Stomach smooth muscle (tissue), 2 donors: ENCODE measurements around the gene PPP1R15B.

Source experiments
- H3K27ac ChIP-seq: one replicate; pipeline ENCODE4 v1.7.0; 2013; ENCODE audit warnings: mild to moderate bottlenecking, low read length, inconsistent platforms
- H3K27me3 ChIP-seq, 2 donors: one replicate each; pipeline ENCODE4 v1.7.0; 2013; ENCODE audit warnings: low read length in 2 of 2; ENCODE audit not compliant: insufficient read depth in 2 of 2, control insufficient read depth in 1 of 2
- H3K36me3 ChIP-seq, 2 donors: one replicate each; pipeline ENCODE4 v1.7.0; 2013; ENCODE audit warnings: low read length in 2 of 2; ENCODE audit not compliant: control insufficient read depth in 2 of 2, insufficient read depth in 2 of 2
- H3K4me1 ChIP-seq: one replicate; pipeline ENCODE4 v1.7.0; 2013; ENCODE audit warnings: low read length; ENCODE audit not compliant: control insufficient read depth, insufficient read depth
- H3K4me3 ChIP-seq, 2 donors: one replicate each; pipeline ENCODE4 v1.7.0; 2013; ENCODE audit warnings: low read length in 2 of 2
- H3K9ac ChIP-seq, 2 donors: one replicate each; pipeline ENCODE4 v1.7.0; 2013; ENCODE audit warnings: low read length in 2 of 2, mild to moderate bottlenecking in 1 of 2
- H3K9me3 ChIP-seq, 2 donors: one replicate each; pipeline ENCODE4 v1.7.0; 2013; ENCODE audit warnings: low read length in 2 of 2; ENCODE audit not compliant: control insufficient read depth in 2 of 2
- donor health status: healthy.
- donor health status: Pancreatic carcinoma.

Gene PPP1R15B

DNA sequence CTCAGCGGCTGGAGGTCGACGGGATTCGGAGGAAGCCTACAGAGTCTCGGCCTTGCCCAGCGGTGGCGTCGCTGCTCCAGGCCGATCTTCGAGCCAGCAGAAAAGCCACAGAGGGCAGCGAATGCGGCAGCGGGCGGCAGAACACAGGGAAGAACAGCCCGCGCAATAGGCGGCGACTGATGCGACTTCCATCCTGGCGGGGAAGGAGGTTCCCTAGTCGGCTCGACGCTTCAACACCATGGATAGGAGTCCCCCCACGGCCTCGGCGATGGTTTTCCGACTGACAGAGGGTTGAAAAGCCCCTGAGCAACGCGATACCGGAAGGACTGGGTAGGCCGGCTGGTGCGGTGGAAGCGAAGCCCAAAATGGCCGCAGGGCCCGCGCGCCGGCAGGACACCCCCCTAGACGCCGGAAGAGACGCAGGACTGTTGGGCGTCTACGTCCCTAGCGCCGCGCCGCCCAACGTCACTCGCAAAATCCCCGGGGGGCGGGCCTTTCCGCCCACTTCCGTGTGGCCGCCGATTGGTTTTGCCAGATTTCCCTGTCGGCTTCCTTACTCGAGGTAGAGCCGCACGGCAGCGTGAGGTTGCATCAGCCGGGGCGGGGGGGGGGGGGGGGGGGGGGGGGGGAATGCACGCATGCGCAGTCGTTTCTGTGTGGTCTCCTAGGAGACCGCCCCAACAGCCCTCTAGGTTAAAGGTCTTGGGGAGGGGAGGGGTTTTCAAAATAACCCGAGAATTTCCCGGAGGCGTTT is at the start of gene PPP1R15B:
Gene PPP1R15B (minus strand): TSS at position 367 of the 754 bp plus-strand sequence. CDS start 406 bp downstream, outside the sequence.
- Histone ChIP-seq H3K9me3 (no peaks in the 10 kb centered on the region), H3K27ac (peak within 1 kb of the TSS; percentile 99), H3K36me3 (no peaks in the 10 kb centered on the region), H3K4me1 (no peaks in the 10 kb centered on the region), H3K27me3 (no peaks in the 10 kb centered on the region), H3K4me3 (peak within 1 kb of the TSS; percentile 97 to 99), H3K9ac (peak within 1 kb of the TSS; percentile 100)

DNA sequence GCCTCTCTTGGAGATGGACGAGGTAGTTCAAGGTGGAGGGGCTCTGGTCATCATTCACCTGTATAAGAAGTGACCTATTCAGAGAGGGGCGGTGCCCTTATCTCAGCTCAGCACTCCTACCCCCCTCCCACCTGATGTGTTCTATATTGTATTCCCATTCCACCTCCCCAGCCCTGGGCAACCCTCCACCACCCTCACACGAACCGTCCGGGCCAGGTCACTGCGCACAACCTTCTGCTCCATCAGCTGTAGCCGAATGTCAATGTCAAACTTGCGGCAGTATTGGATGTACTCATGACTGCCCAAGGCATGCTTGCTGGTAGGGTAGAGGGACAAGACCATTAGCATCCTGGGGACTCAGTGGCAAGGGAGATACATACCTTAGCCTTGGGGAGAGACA is 48.7 kb upstream of the PPP1R15B start:
- Histone ChIP-seq H3K27ac (no peak overlapping the region), H3K4me3 (no peak overlapping the region), H3K9me3 (no peaks in the 10 kb centered on the region), H3K36me3 (peaks cover 39 to 58% of the 10 kb centered on the region in 2 donors), H3K4me1 (peaks cover 24% of the 10 kb centered on the region), H3K9ac (no peak overlapping the region), H3K27me3 (no peaks in the 10 kb centered on the region)

DNA sequence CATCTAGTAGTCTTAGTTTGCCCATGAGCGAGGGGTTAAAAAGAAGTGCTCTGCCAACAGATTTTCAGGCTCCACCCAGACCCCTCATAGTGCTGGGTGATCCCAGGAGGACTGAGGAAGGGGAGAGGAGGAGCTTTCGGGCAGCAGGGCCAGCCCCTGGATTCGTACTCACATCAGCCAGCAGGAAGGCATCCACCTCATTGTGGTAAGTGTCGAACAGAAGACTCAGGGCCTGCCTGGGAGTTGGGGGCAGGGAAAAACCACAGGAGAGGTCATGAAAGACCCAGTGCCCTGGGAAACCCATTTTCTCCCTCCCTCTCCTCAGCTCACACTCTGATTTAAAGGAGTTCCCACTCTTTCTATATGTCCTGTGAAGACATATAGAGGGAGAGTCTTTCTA is 48.1 kb upstream of the PPP1R15B start:
- Histone ChIP-seq H3K27ac (no peak overlapping the region), H3K4me3 (no peak overlapping the region), H3K27me3 (no peaks in the 10 kb centered on the region), H3K9me3 (no peaks in the 10 kb centered on the region), H3K4me1 (peaks cover 20% of the 10 kb centered on the region), H3K9ac (no peak overlapping the region), H3K36me3 (peaks cover 39 to 61% of the 10 kb centered on the region in 2 donors)

DNA sequence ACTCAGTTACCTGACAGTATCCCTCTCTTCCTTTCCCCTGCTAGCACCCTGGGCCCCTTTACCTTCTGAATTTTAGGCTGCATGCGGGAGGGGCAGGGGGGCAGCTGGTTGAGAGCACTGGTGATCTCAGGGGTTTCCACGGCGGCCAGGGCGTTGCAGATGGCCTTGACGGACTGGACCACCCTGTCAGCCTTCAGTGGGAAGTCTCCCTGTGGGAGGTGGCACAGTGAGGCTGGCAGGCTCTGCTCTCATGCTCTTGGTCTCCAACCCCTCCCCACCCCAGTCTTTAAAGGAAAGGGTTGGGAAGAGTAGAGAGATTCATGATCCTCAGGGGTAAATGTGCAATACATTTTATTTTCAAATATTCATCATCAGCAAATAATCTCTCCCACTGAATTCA is 46.0 kb upstream of the PPP1R15B start:
- H3K36me3 ChIP-seq: peaks cover 30 to 54% of the 10 kb centered on the region in 2 donors
- H3K4me1 ChIP-seq: peaks cover 10% of the 10 kb centered on the region
- no peaks in the 10 kb centered on the region for H3K9me3 ChIP-seq
- H3K9ac ChIP-seq: no peak overlapping the region
- no peak overlapping the region for H3K4me3 ChIP-seq
- no peaks in the 10 kb centered on the region for H3K27me3 ChIP-seq
- H3K27ac ChIP-seq: no peak overlapping the region

DNA sequence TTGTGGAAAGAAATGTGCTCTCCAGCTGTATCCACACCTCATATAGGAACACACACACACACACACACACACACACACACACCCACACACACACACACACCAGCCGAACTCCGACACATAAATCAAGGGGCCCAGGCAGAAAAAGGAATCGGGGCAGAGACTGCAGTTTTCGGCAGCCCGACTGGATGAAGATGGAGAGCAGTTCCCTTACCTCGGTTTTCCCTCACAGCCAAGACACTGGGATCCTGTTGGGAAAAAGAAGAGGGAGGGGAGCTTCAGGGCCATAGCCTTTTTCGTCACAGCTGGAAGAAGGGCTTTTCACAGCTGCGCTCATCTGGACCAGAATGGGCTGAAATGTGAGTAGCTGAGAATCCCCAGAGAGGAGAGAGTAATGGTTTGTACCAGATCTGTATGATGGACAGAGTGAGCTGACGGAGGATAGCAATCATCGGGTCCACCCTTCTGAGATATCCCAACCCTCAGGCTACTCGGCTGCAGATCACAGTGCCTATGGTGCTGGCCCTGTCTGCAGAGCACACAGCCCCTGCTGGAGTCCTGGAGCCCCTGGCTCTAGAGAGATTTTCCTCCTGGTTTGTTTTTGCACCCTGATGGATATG is 45.3 kb upstream of the PPP1R15B start:
- Histone ChIP-seq H3K27ac (no peak overlapping the region), H3K9me3 (no peaks in the 10 kb centered on the region), H3K27me3 (no peaks in the 10 kb centered on the region), H3K4me1 (peaks cover 8% of the 10 kb centered on the region), H3K36me3 (peaks cover 27 to 53% of the 10 kb centered on the region in 2 donors), H3K9ac (no peak overlapping the region), H3K4me3 (no peak overlapping the region)

DNA sequence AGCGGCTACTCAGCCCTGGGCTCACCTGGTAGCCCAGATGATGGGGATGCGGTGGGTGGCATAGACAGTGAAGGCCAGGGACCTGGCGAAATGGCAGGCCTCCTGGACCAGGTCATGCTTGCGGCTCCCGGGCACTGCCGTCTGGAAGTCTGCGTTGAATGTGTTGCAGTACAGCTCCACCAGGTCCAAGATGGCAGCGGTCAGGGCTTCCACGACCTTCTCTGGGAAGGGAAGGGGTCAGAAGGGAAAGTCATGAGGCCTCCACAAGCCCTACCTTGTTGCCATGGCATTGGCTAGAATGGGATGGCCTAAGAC is 44.2 kb upstream of the PPP1R15B start:
- H3K4me3 ChIP-seq: no peak overlapping the region
- H3K4me1 ChIP-seq: peaks cover 12% of the 10 kb centered on the region
- H3K9me3 ChIP-seq: no peaks in the 10 kb centered on the region
- H3K27ac ChIP-seq: no peak overlapping the region
- peaks cover 30 to 47% of the 10 kb centered on the region in 2 donors for H3K36me3 ChIP-seq
- no peaks in the 10 kb centered on the region for H3K27me3 ChIP-seq
- H3K9ac ChIP-seq: no peak overlapping the region

DNA sequence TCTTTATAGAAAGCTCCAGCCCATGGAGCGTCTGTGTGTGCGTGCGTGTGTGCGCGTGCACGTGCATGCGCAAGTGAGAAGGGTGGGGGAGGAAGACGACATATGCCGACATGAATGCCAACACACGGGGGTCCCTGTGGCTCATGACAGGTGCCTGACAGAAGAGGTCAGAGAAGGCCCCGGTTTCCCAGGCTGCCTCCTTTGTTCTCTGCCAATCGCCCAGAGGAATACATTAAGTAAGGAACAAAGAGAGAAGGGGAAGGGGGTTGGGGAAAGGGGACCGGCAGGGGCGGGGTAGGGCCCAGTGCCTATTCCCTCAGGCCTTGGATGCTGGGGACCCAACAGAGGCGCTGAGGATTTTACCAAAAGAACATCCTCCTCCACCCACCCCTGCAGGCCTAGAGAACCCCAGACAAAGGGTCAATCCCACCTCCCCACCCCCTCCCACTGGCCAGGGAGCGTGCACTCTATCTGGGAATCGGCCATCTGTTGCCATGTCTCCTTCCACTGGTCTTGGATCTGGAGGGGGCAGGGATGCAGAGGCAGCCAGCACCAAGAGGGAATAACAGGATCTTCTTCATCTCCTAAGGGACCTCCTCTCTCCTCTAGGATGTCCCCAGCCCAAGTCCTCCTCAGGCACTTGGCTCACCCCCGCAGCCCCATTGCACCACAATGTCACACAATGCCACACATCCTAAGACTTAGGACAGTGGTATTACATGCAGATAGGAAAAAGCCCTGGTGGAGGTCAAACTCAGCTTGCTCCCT is 43.6 kb upstream of the PPP1R15B start:
- no peak overlapping the region for H3K9ac ChIP-seq
- H3K27me3 ChIP-seq: no peaks in the 10 kb centered on the region
- H3K36me3 ChIP-seq: peaks cover 25 to 42% of the 10 kb centered on the region in 2 donors
- no peaks in the 10 kb centered on the region for H3K9me3 ChIP-seq
- H3K4me1 ChIP-seq: peaks cover 13% of the 10 kb centered on the region
- H3K4me3 ChIP-seq: no peak overlapping the region
- H3K27ac ChIP-seq: no peak overlapping the region

DNA sequence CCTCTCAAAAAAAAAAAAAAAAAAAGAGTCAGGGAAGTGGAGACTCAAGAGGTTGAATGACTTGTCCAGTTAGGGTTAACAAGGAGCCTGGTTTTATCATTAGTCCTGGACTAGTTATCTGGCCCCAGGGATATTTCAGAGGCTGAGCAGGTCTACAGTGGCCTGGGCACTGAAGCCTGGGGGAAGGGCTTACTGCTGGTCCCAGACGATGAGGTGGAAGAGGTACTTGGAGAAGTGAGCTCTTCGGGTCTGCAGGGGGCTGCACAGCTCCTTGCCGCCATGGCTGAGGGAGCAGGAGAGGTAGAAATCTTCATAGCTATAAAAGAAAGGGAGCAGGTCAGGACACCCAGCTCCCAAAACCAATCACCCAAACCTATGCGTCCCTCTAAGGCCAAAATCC is 42.9 kb upstream of the PPP1R15B start:
- H3K36me3 ChIP-seq: peaks cover 18 to 43% of the 10 kb centered on the region in 2 donors
- peaks cover 13% of the 10 kb centered on the region for H3K4me1 ChIP-seq
- H3K9me3 ChIP-seq: no peaks in the 10 kb centered on the region
- H3K27ac ChIP-seq: no peak overlapping the region
- no peak overlapping the region for H3K9ac ChIP-seq
- no peaks in the 10 kb centered on the region for H3K27me3 ChIP-seq
- no peak overlapping the region for H3K4me3 ChIP-seq

DNA sequence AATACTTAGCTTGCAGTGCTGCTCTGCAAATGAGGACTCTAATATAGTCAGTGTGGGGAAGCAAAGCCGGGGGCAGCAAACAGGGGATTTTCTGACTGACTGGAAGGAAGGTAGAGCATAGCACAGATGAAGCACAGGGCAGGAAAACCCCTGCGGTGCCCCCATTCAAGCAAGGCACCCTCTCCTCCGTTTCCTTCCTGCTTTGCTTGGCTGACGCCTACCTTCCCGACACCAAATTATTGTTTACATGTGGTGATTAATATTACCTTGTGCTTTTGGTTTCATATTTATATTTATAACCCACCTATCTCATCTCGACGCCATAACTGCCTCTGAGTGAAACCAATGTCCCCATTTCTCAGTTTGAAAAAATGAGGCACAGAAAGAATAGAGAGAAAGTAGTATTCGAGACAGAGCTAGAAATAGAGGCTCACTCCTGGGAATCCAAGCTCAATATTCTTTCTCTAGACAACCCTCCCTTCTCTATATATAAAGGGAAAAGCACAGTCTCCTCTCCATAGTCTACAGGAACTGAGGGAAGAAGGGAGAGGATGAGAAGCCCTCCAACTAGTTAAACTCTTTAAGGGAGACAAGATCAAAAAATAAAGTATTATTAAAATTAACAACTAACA is 41.6 kb upstream of the PPP1R15B start:
- Histone ChIP-seq H3K4me3 (no peak overlapping the region), H3K27ac (no peak overlapping the region), H3K4me1 (peaks cover 13% of the 10 kb centered on the region), H3K9me3 (no peaks in the 10 kb centered on the region), H3K9ac (no peak overlapping the region), H3K27me3 (no peaks in the 10 kb centered on the region), H3K36me3 (peaks cover 16 to 40% of the 10 kb centered on the region in 2 donors)

DNA sequence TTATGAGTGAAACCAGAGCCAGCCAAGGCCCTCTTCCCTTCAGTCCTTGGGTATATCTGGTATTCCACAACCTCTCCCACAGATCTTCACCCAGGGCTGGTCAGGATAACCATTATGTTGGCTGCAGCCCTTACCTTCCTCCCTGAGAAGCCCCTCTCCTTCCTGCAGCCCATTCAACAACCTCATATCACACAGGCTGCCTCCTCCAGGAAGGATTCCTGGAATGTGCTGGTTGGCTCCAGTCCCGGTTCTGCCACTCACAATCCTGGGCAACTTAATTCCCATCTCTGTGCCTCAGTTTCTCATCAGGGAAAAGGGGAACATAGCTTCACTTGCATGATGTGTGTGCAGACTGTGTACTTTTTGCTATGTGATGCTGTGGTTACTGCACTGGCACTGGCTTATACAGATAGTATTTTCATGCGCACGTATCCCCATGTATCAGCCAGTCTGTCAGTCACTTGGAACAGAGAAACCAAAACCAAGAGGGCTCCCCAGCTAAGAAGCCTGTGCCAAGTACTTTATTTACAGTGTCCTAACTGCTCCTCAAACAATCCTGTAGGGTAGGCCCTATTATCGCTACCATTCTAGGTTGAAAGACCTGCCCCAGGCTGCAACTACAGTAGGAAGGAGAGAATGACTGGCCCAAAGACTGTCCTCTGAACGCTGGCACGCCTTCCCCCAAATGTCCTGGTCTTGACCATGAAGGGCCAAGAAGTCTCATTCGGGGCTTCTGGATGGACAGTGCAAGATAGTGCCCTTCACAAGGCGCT is 39.9 kb upstream of the PPP1R15B start:
- H3K4me1 ChIP-seq: peaks cover 16% of the 10 kb centered on the region
- H3K36me3 ChIP-seq: peaks cover 13 to 39% of the 10 kb centered on the region in 2 donors
- no peaks in the 10 kb centered on the region for H3K27me3 ChIP-seq
- no peaks in the 10 kb centered on the region for H3K9me3 ChIP-seq
- no peak overlapping the region for H3K27ac ChIP-seq
- H3K4me3 ChIP-seq: no peak overlapping the region
- no peak overlapping the region for H3K9ac ChIP-seq
